GM23338 (cell line): ENCODE results near the gene SFXN5. TPM values are rescaled to one million over a fixed set of nuclear protein-coding genes. Genes with fewer than 3 reads are reported as not detected.

Experiments used
- ATAC-seq: fragments of 200-7000 bp; cut with Tn5 transposase; 3 replicates; pipeline ENCODE4 v1.9.1; 2020
- DNase-seq: peaks from one replicate; pipeline ENCODE4 v3.0.0-alpha.2; 2015; ENCODE audit warnings: low spot score
- H2AFZ ChIP-seq: fragments of 200-600 bp; sonication (generic); 2 replicates; pipeline ENCODE4 v1.8.0; 2016; ENCODE audit warnings: antibody characterized with exemption, mild to moderate bottlenecking, moderate library complexity
- H3F3A ChIP-seq: fragments of 200-600 bp; sonication (generic); replicated peaks from 2 replicates; pipeline ENCODE4 v1.8.0; 2017; ENCODE audit warnings: antibody characterized with exemption, mixed run types, low read depth
- H3K27ac ChIP-seq: fragments of 200-600 bp; sonication (generic); 2 replicates; pipeline ENCODE4 v1.6.1; 2016; ENCODE audit warnings: low read depth
- H3K27me3 ChIP-seq: fragments of 200-600 bp; sonication (generic); 2 replicates; pipeline ENCODE4 v1.8.0; 2016; ENCODE audit warnings: mild to moderate bottlenecking, mixed run types, moderate library complexity; ENCODE audit not compliant: insufficient read depth
- H3K36me3 ChIP-seq: fragments of 200-600 bp; sonication (generic); 2 replicates; pipeline ENCODE4 v1.8.0; 2016; ENCODE audit warnings: mild to moderate bottlenecking; ENCODE audit not compliant: insufficient read depth
- H3K4me1 ChIP-seq: fragments of 200-600 bp; sonication (generic); 2 replicates; pipeline ENCODE4 v1.8.0; 2016; ENCODE audit warnings: mild to moderate bottlenecking, moderate library complexity; ENCODE audit not compliant: insufficient read depth
- H3K4me2 ChIP-seq: fragments of 200-600 bp; sonication (generic); 2 replicates; pipeline ENCODE4 v1.7.1; 2017; ENCODE audit warnings: mixed run types
- H3K4me3 ChIP-seq: fragments of 200-600 bp; sonication (generic); 2 replicates; pipeline ENCODE4 v1.6.1; 2016; ENCODE audit warnings: mixed run types
- H3K79me2 ChIP-seq: fragments of 200-600 bp; sonication (generic); replicated peaks from 2 replicates; pipeline ENCODE4 v1.8.0; 2017; ENCODE audit warnings: mild to moderate bottlenecking; ENCODE audit not compliant: insufficient read depth
- H3K9me2 ChIP-seq: fragments of 200-600 bp; sonication (generic); 2 replicates; pipeline ENCODE4 v1.8.0; 2017; ENCODE audit not compliant: insufficient read depth
- H4K20me1 ChIP-seq: fragments of 200-600 bp; sonication (generic); replicated peaks from 2 replicates; pipeline ENCODE4 v1.8.0; 2017; ENCODE audit warnings: mild to moderate bottlenecking; ENCODE audit not compliant: insufficient read depth
- H3K27ac Mint-ChIP-seq: 2 replicates; pipeline ENCODE4 v1.8.0; 2020; ENCODE audit warnings: inconsistent platforms, mild to moderate bottlenecking, moderate library complexity, mixed read lengths
- H3K27me3 Mint-ChIP-seq: 3 replicates; pipeline ENCODE4 v1.8.0; 2022; ENCODE audit warnings: low read depth, mild to moderate bottlenecking, moderate library complexity, mixed read lengths, inconsistent platforms; ENCODE audit not compliant: insufficient read depth, poor library complexity
- H3K36me3 Mint-ChIP-seq: 3 replicates; pipeline ENCODE4 v1.8.0; 2021; ENCODE audit warnings: low read depth, mild to moderate bottlenecking, inconsistent platforms, moderate library complexity, mixed read lengths
- H3K4me1 Mint-ChIP-seq: 3 replicates; pipeline ENCODE4 v1.8.0; 2020; ENCODE audit warnings: mild to moderate bottlenecking, inconsistent platforms, mixed read lengths
- H3K4me3 Mint-ChIP-seq: 3 replicates; pipeline ENCODE4 v1.8.0; 2021; ENCODE audit warnings: moderate library complexity, mild to moderate bottlenecking, inconsistent platforms, mixed read lengths
- H3K9me3 Mint-ChIP-seq: 3 replicates; pipeline ENCODE4 v1.8.0; 2020; ENCODE audit warnings: moderate library complexity, mild to moderate bottlenecking, inconsistent platforms, mixed read lengths
- CREB1 ChIP-seq: fragments of 250-450 bp; sonication (Bioruptor Pico); IDR thresholded peaks from 2 replicates; pipeline ENCODE4 v1.5.0; 2020; ENCODE audit warnings: low read depth, mild to moderate bottlenecking, moderate library complexity
- CTCF ChIP-seq, 2 experiments: fragments of 200-600 bp in 1 of 2; sonication (generic) in 1 of 2; conservative IDR thresholded peaks; 2 replicates each; pipeline versions ENCODE4 v1.5.1 to v1.6.1; 2016 to 2017; ENCODE audit warnings: antibody characterized with exemption in 2 of 2, low read depth in 2 of 2, mild to moderate bottlenecking in 2 of 2, moderate library complexity in 1 of 2
- ETS1 ChIP-seq: IDR thresholded peaks from 2 replicates; pipeline ENCODE4 v1.6.1; 2016; ENCODE audit warnings: antibody characterized with exemption
- EZH2 ChIP-seq: fragments of 200-600 bp; sonication (generic); IDR thresholded peaks from one replicate; pipeline ENCODE4 v1.8.0; 2017; ENCODE audit warnings: antibody characterized with exemption, mild to moderate bottlenecking, low read depth; ENCODE audit not compliant: unreplicated experiment
- EZH2phosphoT487 ChIP-seq: fragments of 200-600 bp; sonication (generic); IDR thresholded peaks from one replicate; pipeline ENCODE4 v1.8.1; 2018; ENCODE audit warnings: antibody characterized with exemption; ENCODE audit not compliant: unreplicated experiment
- NANOG ChIP-seq: IDR thresholded peaks from 2 replicates; pipeline ENCODE4 v1.6.1; 2016; ENCODE audit warnings: antibody characterized with exemption, borderline replicate concordance
- STAT1 ChIP-seq: IDR thresholded peaks from one replicate; pipeline ENCODE4 v1.6.1; 2016; ENCODE audit warnings: antibody characterized with exemption; ENCODE audit not compliant: unreplicated experiment
- ZNF114 ChIP-seq: fragments of 250-450 bp; sonication (Bioruptor Pico); IDR thresholded peaks from 2 replicates; pipeline ENCODE4 v1.5.0; 2020; ENCODE audit warnings: mild to moderate bottlenecking, moderate library complexity
- polyA plus RNA-seq: library from polyadenylated mRNA; unstranded; fragments of >200 nt; fragmentation: Nextera tagmentation; extraction: Ambion mirVana; gene quantifications from 2 replicates; pipeline ENCODE4 v1.2.1, GENCODE V29; 2016
- total RNA-seq: library from RNA; depleted of rRNA; stranded (reverse); fragments of >200 nt; shearing (Covaris generic); gene quantifications from 2 replicates; pipeline ENCODE4 v1.2.3, GENCODE V29; 2014

The SFXN5 gene
- total and polyA plus RNA-seq, 2 experiments from 2014 or later = 23.6 to 25.8 TPM

GRCh38 chr2:72921088-72921851 is 150.2 kb downstream of the SFXN5 start:
- Histone ChIP-seq H3K36me3 (no peaks in the 10 kb centered on the region), H3K27me3 (peaks cover 99% of the 10 kb centered on the region), H3F3A (peaks cover 27% of the 10 kb centered on the region), H3K79me2 (no peaks in the 10 kb centered on the region), H3K4me3 (peak overlapping the region; percentile 56), H4K20me1 (peaks cover 13% of the 10 kb centered on the region), H3K4me1 (peaks cover 47% of the 10 kb centered on the region), H2AFZ (peak overlapping the region; percentile 77), H3K27ac (no peak overlapping the region), H3K9me2 (no peaks in the 10 kb centered on the region), H3K4me2 (peak overlapping the region; percentile 91)
- no peak for TF ChIP-seq CREB1 (CRISPR knock-in tag)
- no peak for TF ChIP-seq CTCF (conservative IDR thresholded peaks at IDR 0.05; ENCODE audit: low read depth in 2 of 2)
- TF ChIP-seq EZH2 = peak; percentile 77
- H3K36me3 Mint-ChIP-seq = peaks cover 4% of the 10 kb centered on the region; the same call in 1 of the 3 replicates
- no peak overlapping the region for H3K27ac Mint-ChIP-seq
- peak overlapping the region; percentile 81 for H3K4me3 Mint-ChIP-seq
- H3K27me3 Mint-ChIP-seq = peaks cover 9% of the 10 kb centered on the region
- DNase-seq = peak; percentile 21
- no peak for ATAC-seq
- peaks cover 3% of the 10 kb centered on the region; the same call in 2 of the 3 replicates for H3K9me3 Mint-ChIP-seq
- H3K4me1 Mint-ChIP-seq = peaks cover 34% of the 10 kb centered on the region

DNA sequence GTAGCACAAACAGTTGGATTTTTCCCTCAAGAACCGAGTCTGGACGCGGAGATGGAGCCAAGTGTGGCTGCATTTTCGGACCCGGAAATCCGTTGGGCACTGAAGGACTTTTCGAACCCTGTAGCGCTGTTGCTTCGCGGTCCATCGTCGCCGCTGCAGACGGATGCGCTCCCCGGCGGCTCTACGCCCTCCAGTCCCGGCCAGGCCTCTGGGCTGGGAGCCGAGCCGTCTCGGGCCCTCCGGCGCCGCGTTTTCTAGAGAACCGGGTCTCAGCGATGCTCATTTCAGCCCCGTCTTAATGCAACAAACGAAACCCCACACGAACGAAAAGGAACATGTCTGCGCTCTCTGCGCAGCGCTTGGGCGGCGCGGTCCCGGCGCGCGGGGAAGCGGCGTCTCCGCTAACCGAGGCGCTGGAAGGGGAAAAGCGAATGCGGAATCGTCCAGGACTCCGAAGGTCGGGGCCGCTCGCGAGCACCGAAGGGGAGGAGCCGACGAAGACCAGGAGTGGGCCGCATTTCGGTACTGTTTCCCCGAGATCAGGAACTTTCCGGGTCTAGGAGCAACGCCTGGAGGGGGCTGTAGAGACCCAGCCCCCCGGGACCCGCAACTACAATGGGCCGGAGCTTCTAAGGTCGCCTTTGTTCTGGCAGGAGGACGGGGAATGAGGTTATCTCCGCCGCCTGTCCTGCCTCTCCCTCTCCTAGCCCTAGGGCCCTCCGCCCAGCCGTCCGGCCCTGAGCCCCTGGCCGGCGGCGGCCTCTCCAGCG is 151.0 kb downstream of the SFXN5 start:
- Histone ChIP-seq H4K20me1 (peaks cover 13% of the 10 kb centered on the region), H3K4me3 (peak overlapping the region; percentile 56), H3K79me2 (no peaks in the 10 kb centered on the region), H3K27me3 (peaks cover 99% of the 10 kb centered on the region), H3K9me2 (no peaks in the 10 kb centered on the region), H3K36me3 (no peaks in the 10 kb centered on the region), H3K27ac (no peak overlapping the region), H3K4me2 (peak overlapping the region; percentile 91), H3K4me1 (peaks cover 41% of the 10 kb centered on the region), H3F3A (peaks cover 28% of the 10 kb centered on the region), H2AFZ (peak overlapping the region; percentile 77)
- DNase-seq (peak; percentile 83), ATAC-seq (peak; percentile 3)
- Mint-ChIP-seq H3K4me3 (peak overlapping the region; percentile 81), H3K9me3 (peaks cover 3% of the 10 kb centered on the region; the same call in 2 of the 3 replicates), H3K36me3 (peaks cover 4% of the 10 kb centered on the region; the same call in 1 of the 3 replicates), H3K27me3 (peaks cover 15% of the 10 kb centered on the region), H3K4me1 (peaks cover 31% of the 10 kb centered on the region), H3K27ac (no peak overlapping the region)
- no peak for TF ChIP-seq ETS1
- no peak for TF ChIP-seq CTCF (conservative IDR thresholded peaks at IDR 0.05; ENCODE audit: low read depth in 2 of 2)
- TF ChIP-seq ZNF114 (CRISPR knock-in tag) = no peak
- TF ChIP-seq NANOG = no peak
- no peak for TF ChIP-seq CREB1 (CRISPR knock-in tag)
- TF ChIP-seq EZH2phosphoT487 = peak; percentile 80
- TF ChIP-seq STAT1 = no peak
